ENCODE results near the gene SMPDL3A.

DNA sequence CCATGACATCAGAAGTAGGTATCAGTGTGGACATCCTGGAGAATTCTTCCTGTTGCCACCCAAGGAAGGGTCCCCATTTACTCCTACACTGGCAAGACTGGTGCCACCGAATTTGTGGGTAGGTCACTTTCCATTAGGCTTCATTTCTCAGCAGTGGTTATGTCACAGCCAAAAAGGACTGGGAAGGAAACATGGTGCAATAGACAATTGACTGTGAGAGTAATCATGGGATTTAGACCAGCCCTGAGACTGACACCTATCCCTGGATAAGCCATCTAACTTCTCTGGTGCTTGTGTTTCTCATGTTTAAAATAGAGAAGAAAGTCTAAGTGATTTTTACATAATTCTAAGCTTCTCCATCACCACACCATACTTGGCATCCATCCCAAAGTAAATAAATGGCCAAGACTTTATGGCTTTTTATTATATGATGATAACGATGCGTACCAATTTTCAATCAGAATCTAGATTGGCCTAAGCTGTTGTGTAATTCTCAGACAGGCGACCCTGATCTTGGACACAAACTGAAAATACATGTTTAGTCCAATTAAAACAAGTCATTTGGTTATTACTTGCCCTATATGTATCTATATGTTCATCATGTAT is 10.2 kb downstream of the SMPDL3A start:
- TF ChIP-seq, protein P1, sequence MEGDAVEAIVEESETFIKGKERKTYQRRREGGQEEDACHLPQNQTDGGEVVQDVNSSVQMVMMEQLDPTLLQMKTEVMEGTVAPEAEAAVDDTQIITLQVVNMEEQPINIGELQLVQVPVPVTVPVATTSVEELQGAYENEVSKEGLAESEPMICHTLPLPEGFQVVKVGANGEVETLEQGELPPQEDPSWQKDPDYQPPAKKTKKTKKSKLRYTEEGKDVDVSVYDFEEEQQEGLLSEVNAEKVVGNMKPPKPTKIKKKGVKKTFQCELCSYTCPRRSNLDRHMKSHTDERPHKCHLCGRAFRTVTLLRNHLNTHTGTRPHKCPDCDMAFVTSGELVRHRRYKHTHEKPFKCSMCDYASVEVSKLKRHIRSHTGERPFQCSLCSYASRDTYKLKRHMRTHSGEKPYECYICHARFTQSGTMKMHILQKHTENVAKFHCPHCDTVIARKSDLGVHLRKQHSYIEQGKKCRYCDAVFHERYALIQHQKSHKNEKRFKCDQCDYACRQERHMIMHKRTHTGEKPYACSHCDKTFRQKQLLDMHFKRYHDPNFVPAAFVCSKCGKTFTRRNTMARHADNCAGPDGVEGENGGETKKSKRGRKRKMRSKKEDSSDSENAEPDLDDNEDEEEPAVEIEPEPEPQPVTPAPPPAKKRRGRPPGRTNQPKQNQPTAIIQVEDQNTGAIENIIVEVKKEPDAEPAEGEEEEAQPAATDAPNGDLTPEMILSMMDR (conservative IDR thresholded peaks at IDR 0.05; ENCODE audit: low read depth, low read length): no peak
- no peak for TF ChIP-seq EZH2 (IDR thresholded peaks at IDR 0.05; ENCODE audit: borderline replicate concordance, low read depth, low read length, poor library complexity, severe bottlenecking)
